Measurements from ENCODE around the gene C19orf18. TPM values are rescaled to one million over a fixed set of nuclear protein-coding genes. Genes with fewer than 3 reads are reported as not detected.
A peak's percentile ranks its signal among the peaks of the same experiment; 100 is the strongest.

Gene C19orf18
- total and polyA plus RNA-seq, 2 of the 4 experiments (the other 2 are of a cell fraction) = 0.15 TPM; not detected in 1

- H3K4me1 ChIP-seq (ENCODE audit: control insufficient read depth, insufficient read depth, low read length) = peaks cover 2% of the 10 kb centered on the region; the same call in 1 of the 2 replicates
- H4K20me1 ChIP-seq (ENCODE audit: insufficient read depth, low read length) = no peaks in the 10 kb centered on the region
- peak within 1 kb of the TSS; percentile 21; the same call in 1 of the 2 replicates for H3K14ac ChIP-seq (replicated peaks; ENCODE audit: low read depth, low read length)
- H3K9ac ChIP-seq (ENCODE audit: low read depth, low read length) = peak within 1 kb of the TSS; percentile 73
- H4K5ac ChIP-seq (ENCODE audit: low read depth, low read length) = no peak within 1 kb of the TSS
- H4K8ac ChIP-seq (ENCODE audit: low read depth in 2 of 2, low read length in 2 of 2) = peak within 1 kb of the TSS; percentile 45 to 62; a peak in 2 of 4 replicates
- 0 out of 2 replicates have a peak within 1 kb of the TSS, but pooled peaks have one; percentile 15 for H4K91ac ChIP-seq (ENCODE audit: insufficient read depth, low read depth, low read length)
- WGBS, 2 experiments (ENCODE audit: extremely low coverage in 2 of 2, insufficient read length in 1 of 2) = 5% methylated on average over 11 of the region's 54 CpGs; no CpG with 5 or more reads in 1 of the 2 experiments
- in situ Hi-C loops (cut with MboI; ENCODE audit: low sequenced_read_pairs) = no loop called here
- peaks cover 30% of the 10 kb centered on the region for H3K9me3 ChIP-seq (ENCODE audit: control insufficient read depth, insufficient read depth, low read length)
- no peak within 1 kb of the TSS for H3K18ac ChIP-seq (ENCODE audit: low read depth, low read length)
- peak; percentile 84 for DNase-seq
- no peak within 1 kb of the TSS for H2BK15ac ChIP-seq (ENCODE audit: low read depth, low read length)
- H2AFZ ChIP-seq (replicated peaks; ENCODE audit: low read length, poor library complexity) = peak within 1 kb of the TSS; percentile 90
- peaks cover 8 to 16% of the 10 kb centered on the region in 2 experiments for H3K79me1 ChIP-seq (ENCODE audit: low read depth in 1 of 2, low read length in 2 of 2)
- H3K36me3 ChIP-seq (ENCODE audit: control insufficient read depth, insufficient read depth, low read length) = peaks cover 16% of the 10 kb centered on the region
- intact Hi-C loops (cut with micrococcal nuclease) = no loop called here
- no peaks in the 10 kb centered on the region for H3K27me3 ChIP-seq (ENCODE audit: control insufficient read depth, insufficient read depth, low read length)
- H3K9me1 ChIP-seq (ENCODE audit: insufficient read depth, low read length) = no peaks in the 10 kb centered on the region
- peak within 1 kb of the TSS; percentile 33; the same call in 1 of the 2 replicates for H3K27ac ChIP-seq (ENCODE audit: insufficient read depth, low read length)
- peak; percentile 100 for ATAC-seq (ENCODE audit: low read depth)
- no peak within 1 kb of the TSS for H2BK120ac ChIP-seq (ENCODE audit: low read depth, low read length)
- POLR2A ChIA-PET (ENCODE audit: unreplicated experiment) = no interaction called here
- no peak within 1 kb of the TSS for H2BK5ac ChIP-seq (ENCODE audit: low read depth, low read length, poor library complexity, severe bottlenecking)
- dilution Hi-C loops (cut with HindIII; ENCODE audit: low sequenced_read_pairs, unreplicated experiment) = no loop called here
- H3K56ac ChIP-seq (ENCODE audit: extremely low read depth, insufficient read depth, low read length) = no peak within 1 kb of the TSS
- H2AK5ac ChIP-seq (ENCODE audit: low read depth, low read length) = no peak within 1 kb of the TSS; the same call in none of the 2 replicates
- H3K4me2 ChIP-seq (ENCODE audit: low read depth, low read length) = peak within 1 kb of the TSS; percentile 68
- CTCF ChIA-PET = interaction anchor here (0.6 to 1.0 kb wide), 2 partner anchors 10 to 13 kb away, joined by 3 to 4 read pairs; no protein-coding TSS in a partner anchor
- BruUV-seq (replicated peaks) = no TSS peak
- peak within 1 kb of the TSS; percentile 39 for H3K4ac ChIP-seq (ENCODE audit: low read depth, low read length)
- peak within 1 kb of the TSS; percentile 53 for H2AK9ac ChIP-seq (replicated peaks; ENCODE audit: low read depth, low read length, poor library complexity)
- H2BK20ac ChIP-seq (ENCODE audit: low read depth, low read length) = no peak within 1 kb of the TSS
- no peak within 1 kb of the TSS for H3K23ac ChIP-seq (ENCODE audit: low read depth, low read length)
- TF ChIP-seq ELK1 (IDR thresholded peaks at IDR 0.05; ENCODE audit: borderline replicate concordance, low read depth, low read length) (no peak), MAZ (IDR thresholded peaks at IDR 0.05; ENCODE audit: borderline replicate concordance, low read depth, low read length) (no peak), USF2 (IDR thresholded peaks at IDR 0.05; ENCODE audit: low read depth, low read length) (no peak), RFX5 (IDR thresholded peaks at IDR 0.05; ENCODE audit: low read depth, low read length) (no peak), RAD21 (IDR thresholded peaks at IDR 0.05; ENCODE audit: low read length) (no peak), MAFK (IDR thresholded peaks at IDR 0.05; ENCODE audit: low read depth, low read length) (no peak), SMC3 (IDR thresholded peaks at IDR 0.05; ENCODE audit: low read depth, low read length) (no peak), NFE2L2 (IDR thresholded peaks at IDR 0.05; ENCODE audit: low read depth, low read length) (no peak), RCOR1 (IDR thresholded peaks at IDR 0.05; ENCODE audit: insufficient replicate concordance, low read length) (no peak), MXI1 (IDR thresholded peaks at IDR 0.05; ENCODE audit: borderline replicate concordance, low read depth, low read length) (no peak), CTCF (conservative IDR thresholded peaks at IDR 0.05; ENCODE audit: low read depth, low read length) (no peak), FOS (IDR thresholded peaks at IDR 0.05; ENCODE audit: low read depth, low read length) (no peak), CHD1 (IDR thresholded peaks at IDR 0.05; ENCODE audit: low read depth, low read length) (no peak), POLR2A (IDR thresholded peaks at IDR 0.05; ENCODE audit: low read depth, low read length) (no peak)
- peak within 1 kb of the TSS; percentile 66 for H3K4me3 ChIP-seq (ENCODE audit: insufficient read depth, low read depth, low read length)
These were observed 39.3 kb downstream of the C19orf18 start, which contains the start of gene ZNF418 for GRCh38 chr19:57934820-57935665. Gene ZNF418, minus strand, starts transcription at chr19:57935402. Its CDS starts 1,580 bp downstream, at chr19:57933822.

Measured in IMR-90 (cell line).